T-helper 9 cell (primary cell): ENCODE data around the gene THOP1.

Source experiments
- DNase-seq: peaks from one replicate; pipeline ENCODE4 v3.0.0-alpha.2; 2020

Gene THOP1

DNA sequence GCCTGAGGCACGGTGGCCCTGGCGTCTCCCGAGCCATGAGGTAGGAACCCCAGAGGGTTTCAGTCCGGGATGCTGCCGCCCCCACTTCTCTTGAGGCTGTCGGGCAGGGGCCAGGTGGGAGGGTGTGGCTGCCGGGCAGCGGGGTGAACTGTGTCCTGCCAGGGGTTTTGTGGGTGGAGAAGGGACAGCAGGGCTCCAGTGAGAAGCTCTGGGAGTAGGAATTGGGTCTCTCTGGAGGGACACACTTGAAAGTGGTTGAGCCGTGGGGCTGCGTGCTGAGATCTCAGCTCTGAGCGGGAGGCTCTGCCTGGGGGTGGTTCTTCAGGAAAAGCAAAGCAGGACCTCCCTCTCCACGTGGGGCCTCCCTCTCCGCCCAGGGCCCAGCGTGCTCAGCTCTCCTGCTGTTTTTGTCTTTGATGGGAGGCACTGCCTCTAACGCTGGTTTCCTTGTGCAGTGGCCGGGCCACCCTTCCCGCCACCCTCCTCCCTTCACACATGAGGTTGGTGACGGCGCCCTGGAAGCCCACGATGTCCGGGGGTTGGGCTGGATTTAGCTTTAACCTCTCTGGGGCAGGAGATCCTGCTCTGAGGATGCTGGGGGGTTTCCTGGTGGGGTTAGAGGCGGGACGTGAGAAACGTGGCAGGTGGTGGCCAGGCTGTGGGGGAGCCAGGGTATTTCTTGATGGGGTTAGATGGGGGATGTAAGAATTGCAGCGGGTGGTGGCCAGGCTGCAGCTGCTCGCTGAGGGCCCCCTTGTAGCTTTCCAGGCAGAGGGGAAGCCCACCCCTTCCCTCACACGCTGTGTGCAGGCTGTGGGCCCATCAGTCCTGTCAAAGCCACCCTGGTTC, 19.1 kb downstream of the THOP1 start:
- DNase-seq = no peak

DNA sequence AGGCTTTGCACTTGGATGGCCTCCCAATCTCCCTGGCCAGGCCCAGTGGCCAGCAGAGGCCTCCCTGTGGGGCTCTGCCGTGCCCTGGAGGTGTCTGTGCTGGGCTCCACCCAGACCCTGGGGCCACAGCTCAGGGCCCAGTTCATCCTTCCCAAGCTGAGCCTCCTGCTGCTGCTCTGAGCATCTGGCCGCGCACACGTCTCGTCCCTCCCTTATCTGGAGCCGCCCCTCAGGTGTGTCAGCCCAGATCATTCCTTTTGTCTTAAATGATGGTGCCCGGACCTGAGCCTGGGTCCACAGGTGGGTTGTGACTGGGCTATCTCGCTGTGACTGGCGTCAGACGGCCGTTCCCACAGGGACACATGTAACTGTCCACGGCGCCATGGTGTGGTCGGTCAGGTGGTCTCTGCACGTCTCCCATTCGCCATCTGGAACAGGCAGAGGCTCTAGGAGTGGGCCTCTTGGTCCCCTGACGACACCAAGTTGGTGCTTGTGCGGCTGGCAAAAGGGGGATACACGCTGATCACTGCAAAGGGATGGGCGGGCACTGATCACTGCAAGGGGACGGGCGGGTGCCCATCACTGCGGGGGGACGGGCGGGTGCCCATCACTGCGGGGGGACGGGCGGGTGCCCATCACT, 20.1 kb downstream of the THOP1 start:
- DNase-seq = no peak

GRCh38 chr19:2805991-2806649, 20.8 kb downstream of the THOP1 start:
- no peak for DNase-seq

DNA sequence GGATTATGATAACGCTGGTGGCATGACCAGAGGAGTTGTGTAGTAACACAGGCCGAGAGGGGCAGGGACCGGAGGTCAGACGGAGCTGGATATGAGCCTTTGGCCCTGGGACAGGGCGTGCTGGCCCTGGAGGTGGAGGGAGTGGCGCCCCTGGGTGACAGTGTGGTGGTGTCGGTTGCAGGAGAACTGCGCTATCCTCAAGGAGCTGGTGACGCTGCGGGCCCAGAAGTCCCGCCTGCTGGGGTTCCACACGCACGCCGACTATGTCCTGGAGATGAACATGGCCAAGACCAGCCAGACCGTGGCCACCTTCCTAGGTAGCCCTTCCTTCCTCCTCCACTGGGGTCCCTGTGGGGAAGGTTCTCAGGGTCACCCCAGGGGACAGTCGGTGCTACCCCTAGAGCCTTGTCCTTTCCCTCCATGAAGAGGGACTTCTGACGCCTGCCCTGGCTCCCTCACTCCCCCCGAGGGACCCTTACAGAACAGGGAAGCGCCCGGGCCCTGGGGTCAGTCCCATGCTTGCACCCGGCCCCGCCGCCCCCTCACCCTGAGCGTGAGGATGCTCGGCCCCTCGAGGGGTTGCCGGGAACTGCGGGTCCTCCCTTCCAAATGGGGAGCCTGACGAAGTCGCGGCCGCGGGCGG, 21.6 kb downstream of the THOP1 start:
- DNase-seq = no peak

DNA sequence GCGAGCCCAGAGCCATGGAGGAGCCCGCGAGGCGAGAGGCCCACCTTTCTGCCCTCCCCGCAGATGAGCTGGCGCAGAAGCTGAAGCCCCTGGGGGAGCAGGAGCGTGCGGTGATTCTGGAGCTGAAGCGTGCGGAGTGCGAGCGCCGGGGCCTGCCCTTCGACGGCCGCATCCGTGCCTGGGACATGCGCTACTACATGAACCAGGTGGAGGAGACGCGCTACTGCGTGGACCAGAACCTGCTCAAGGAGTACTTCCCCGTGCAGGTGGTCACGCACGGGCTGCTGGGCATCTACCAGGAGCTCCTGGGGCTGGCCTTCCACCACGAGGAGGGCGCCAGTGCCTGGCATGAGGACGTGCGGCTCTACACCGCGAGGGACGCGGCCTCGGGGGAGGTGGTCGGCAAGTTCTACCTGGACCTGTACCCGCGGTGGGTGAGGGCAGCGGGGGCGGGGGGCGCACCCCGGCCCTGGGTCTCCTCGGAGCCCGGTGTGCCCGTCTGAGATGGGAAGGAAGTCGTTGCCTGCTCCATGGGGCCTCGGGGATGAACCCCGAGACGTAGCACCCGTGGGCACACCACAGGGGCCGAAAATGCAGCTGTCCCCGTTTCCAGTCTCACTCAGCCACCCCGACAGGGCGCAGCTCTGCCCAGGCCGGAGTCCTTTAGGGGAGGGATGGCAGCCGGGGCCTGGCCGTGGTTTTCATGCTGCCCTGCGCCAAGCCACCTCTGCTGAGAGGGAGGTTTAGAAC, 22.3 kb downstream of the THOP1 start:
- no peak for DNase-seq

DNA sequence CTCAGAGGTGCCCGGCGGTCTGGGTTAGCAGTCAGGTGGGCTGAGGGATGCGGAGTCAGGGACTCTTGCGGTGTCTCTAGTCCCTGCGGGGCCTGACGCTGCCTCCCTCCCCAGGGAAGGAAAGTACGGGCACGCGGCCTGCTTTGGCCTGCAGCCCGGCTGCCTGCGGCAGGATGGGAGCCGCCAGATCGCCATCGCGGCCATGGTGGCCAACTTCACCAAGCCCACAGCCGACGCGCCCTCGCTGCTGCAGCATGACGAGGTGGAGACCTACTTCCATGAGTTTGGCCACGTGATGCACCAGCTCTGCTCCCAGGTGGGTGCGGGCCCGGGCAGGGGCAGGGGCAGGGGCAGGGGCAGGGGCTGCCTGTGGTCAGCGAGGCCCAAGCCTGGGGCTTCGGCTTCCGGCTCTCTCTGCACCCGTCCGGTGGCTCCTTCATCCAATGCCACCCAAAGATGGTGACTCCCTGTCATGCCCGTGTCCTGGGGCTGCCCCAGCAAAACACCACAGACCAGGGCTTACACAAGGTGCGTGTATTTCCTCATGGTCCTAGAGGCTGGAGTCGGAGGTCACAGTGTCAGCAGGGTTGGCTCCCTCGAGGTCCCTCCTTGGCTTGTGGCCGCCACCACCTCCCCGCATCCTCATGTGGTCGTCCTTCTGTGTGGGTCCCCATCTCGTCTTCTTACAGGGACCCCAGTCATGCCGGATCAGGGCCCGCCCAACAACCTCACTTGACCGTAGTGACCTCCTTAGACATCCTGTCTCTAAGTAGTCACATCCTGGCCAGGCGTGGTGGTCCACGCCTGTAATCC, 23.0 kb downstream of the THOP1 start:
- no peak for DNase-seq

- DNase-seq = no peak
These were observed 24.3 kb downstream of the THOP1 start for GRCh38 chr19:2809387-2810140.

GRCh38 chr19:2810141-2811091, 25.1 kb downstream of the THOP1 start:
- no peak for DNase-seq

DNA sequence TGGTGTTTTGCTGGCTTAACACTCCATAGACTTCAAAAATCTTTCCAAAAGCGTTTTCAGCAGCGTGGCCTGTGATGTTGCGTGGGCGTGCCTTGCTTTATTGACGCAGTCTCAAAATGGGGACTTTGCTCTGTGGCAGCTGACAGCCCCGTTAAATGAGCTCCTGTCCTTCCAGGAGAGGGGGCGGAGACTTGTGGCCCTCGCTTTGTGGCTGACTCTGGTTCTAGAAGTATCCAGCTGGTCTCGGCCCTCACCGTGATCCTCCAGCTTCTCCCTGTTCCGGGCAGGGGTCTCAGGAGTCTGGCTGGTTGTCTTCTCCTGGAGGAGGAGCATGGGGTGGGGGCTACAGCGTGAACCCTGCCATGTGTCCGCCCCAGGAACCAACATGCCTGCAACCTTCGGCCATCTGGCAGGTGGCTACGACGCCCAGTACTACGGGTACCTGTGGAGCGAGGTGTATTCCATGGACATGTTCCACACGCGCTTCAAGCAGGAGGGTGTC, 26.0 kb downstream of the THOP1 start:
- DNase-seq = no peak

- DNase-seq = no peak
These were observed 26.6 kb downstream of the THOP1 start for GRCh38 chr19:2811735-2812413.

- no peak for DNase-seq
These were observed 27.3 kb downstream of the THOP1 start for GRCh38 chr19:2812414-2813234.

GRCh38 chr19:2813235-2814160, 28.2 kb downstream of the THOP1 start:
- DNase-seq = no peak

DNA sequence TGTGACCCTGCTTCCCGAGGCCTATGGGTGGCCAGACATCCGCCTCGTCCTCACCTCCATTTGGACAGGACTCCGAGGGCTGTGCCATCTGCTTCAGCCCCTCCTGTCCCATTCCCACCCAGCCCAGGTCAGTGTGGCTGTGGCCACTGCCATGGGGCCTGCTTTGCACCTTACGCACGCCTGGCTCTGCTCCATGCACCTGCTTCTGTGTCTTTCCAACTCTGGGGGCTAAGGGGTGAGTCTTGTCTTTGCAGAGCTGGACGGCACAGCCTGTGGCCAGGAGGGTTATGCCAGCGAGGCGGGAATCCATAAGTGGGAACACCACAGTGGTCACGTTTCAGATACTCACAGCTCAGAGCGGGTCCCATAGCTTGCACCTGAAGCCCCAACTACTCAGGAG, 29.1 kb downstream of the THOP1 start:
- no peak for DNase-seq

DNA sequence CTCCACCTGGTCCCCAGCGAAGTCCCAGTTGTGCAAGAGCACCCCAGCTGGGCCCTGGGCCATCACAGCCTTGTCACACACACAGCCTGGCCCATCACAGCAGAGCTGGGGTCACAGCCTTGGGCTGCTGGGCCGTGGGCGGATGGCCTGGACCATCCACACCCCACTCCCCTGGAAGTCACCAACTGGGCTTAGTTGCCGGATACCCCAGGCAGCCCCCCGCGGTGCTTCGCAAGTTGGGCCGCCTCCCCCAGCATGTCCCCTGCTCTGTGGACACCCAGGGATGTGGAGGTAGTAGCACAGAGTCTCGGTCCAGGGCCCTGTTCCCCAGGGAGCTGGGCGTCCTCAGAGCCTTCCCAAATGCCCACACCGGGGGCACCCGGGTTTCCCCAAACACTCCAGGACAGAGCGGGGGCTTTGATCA, 29.9 kb downstream of the THOP1 start:
- DNase-seq = no peak

DNA sequence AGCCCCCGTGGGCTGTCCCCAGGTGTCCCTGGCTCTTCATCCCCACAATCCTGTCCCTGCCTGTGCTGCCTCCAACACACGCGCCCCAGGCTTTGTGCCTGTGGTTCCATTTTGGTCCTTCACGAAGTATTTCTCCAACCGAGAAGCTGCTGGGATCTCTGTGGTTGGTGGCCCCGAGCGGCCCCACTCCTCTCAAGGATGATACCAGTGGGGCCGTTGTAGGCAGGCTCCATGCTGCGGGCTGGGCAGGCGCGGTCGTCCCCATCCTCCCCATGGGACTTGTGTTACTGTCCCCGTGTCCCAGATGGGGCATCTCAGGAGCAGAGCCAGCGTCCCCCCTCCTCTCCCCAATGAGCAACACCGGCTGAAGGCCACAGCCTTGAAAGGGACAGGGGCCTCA, 30.6 kb downstream of the THOP1 start:
- DNase-seq = no peak

GRCh38 chr19:2816641-2817040, 31.3 kb downstream of the THOP1 start:
- no peak for DNase-seq
